Smooth muscle cell (in vitro differentiated cells): ENCODE results near the gene NKX3-2. TPM values are rescaled to one million over a fixed set of nuclear protein-coding genes. Genes with fewer than 3 reads are reported as not detected.

ENCODE experiments used
- DNase-seq: peaks from one replicate; lab custom pipeline; 2025; ENCODE audit not compliant: unreplicated experiment; lab: John Stamatoyannopoulos, UW
- H2AFZ ChIP-seq: fragments of 200-600 bp; sonication (generic); 2 replicates; pipeline ENCODE4 v1.6.0; 2016; ENCODE audit warnings: antibody characterized with exemption, low read depth, mild to moderate bottlenecking
- H3F3A ChIP-seq: fragments of 200-600 bp; sonication (generic); 2 replicates; pipeline ENCODE4 v1.6.0; 2017; ENCODE audit warnings: antibody characterized with exemption, low read depth
- H3K27ac ChIP-seq: fragments of 200-600 bp; sonication (generic); 2 replicates; pipeline ENCODE4 v1.5.1; 2016; ENCODE audit warnings: low read depth, mild to moderate bottlenecking
- H3K27me3 ChIP-seq: fragments of 200-600 bp; sonication (generic); 2 replicates; pipeline ENCODE4 v1.6.1; 2016; ENCODE audit warnings: low read depth, mild to moderate bottlenecking
- H3K36me3 ChIP-seq: fragments of 200-600 bp; sonication (generic); 2 replicates; pipeline ENCODE4 v1.5.1; 2016; ENCODE audit warnings: low read depth
- H3K4me1 ChIP-seq: fragments of 200-600 bp; sonication (generic); 2 replicates; pipeline ENCODE4 v1.5.1; 2016; ENCODE audit warnings: low read depth
- H3K4me2 ChIP-seq: fragments of 200-600 bp; sonication (generic); 2 replicates; pipeline ENCODE4 v1.6.0; 2016; ENCODE audit warnings: mild to moderate bottlenecking
- H3K4me3 ChIP-seq: fragments of 200-600 bp; sonication (generic); 2 replicates; pipeline ENCODE4 v1.5.1; 2016; ENCODE audit warnings: mild to moderate bottlenecking
- H3K79me2 ChIP-seq: fragments of 200-600 bp; sonication (generic); 2 replicates; pipeline ENCODE4 v1.6.0; 2016; ENCODE audit warnings: low read depth, mild to moderate bottlenecking
- H3K9ac ChIP-seq: fragments of 200-600 bp; sonication (generic); 2 replicates; pipeline ENCODE4 v1.6.0; 2016; ENCODE audit warnings: low read depth
- H3K9me3 ChIP-seq: fragments of 200-600 bp; sonication (generic); replicated peaks from 2 replicates; pipeline ENCODE4 v1.5.1; 2016; ENCODE audit warnings: low read depth
- H4K20me1 ChIP-seq: fragments of 200-600 bp; sonication (generic); 2 replicates; pipeline ENCODE4 v1.6.0; 2016; ENCODE audit warnings: low read depth
- CTCF ChIP-seq: fragments of 200-600 bp; sonication (generic); IDR thresholded peaks from 2 replicates; pipeline ENCODE4 v1.5.1; 2017; ENCODE audit warnings: borderline replicate concordance, mild to moderate bottlenecking, antibody characterized with exemption; ENCODE audit not compliant: insufficient read depth, poor library complexity, severe bottlenecking
- WGBS: methylation state at CpG from one replicate; pipeline ENCODE4 v1.1.7; 2016; ENCODE audit warnings: low lambda C conversion rate; 5-methylcytosine and 5-hydroxymethylcytosine counted together
- polyA plus RNA-seq: library from polyadenylated mRNA; unstranded; fragments of >200 nt; fragmentation: Nextera tagmentation; extraction: Ambion mirVana; gene quantifications from 2 replicates; pipeline ENCODE4 v1.2.1, GENCODE V29; 2016
- total RNA-seq: library from RNA; depleted of rRNA; stranded (reverse); fragments of >200 nt; gene quantifications from 2 replicates; pipeline ENCODE4 v1.2.3, GENCODE V29; 2014

Gene NKX3-2
- total and polyA plus RNA-seq, 2 experiments from 2014 or later, result 3.6 to 6.7 TPM

GRCh38 chr4:13537832-13538177 is 6.5 kb downstream of the NKX3-2 start:
- Histone ChIP-seq H3K4me2 (no peak overlapping the region), H3K79me2 (no peaks in the 10 kb centered on the region), H4K20me1 (peaks cover 13% of the 10 kb centered on the region), H3K9me3 (no peaks in the 10 kb centered on the region), H2AFZ (no peak overlapping the region), H3K4me3 (no peak overlapping the region), H3K36me3 (no peaks in the 10 kb centered on the region), H3F3A (no peaks in the 10 kb centered on the region), H3K9ac (no peak overlapping the region), H3K27ac (no peak overlapping the region), H3K4me1 (peaks cover 27% of the 10 kb centered on the region), H3K27me3 (peaks cover 100% of the 10 kb centered on the region)
- TF ChIP-seq CTCF, result no peak
- DNase-seq, result no peak
- WGBS, result 26% methylated on average over 10 of the region's 10 CpGs

GRCh38 chr4:13537011-13537831 is 7.1 kb downstream of the NKX3-2 start:
- WGBS, result 21% methylated on average over 34 of the region's 34 CpGs
- Histone ChIP-seq H3K4me2 (no peak overlapping the region), H3K9ac (no peak overlapping the region), H3K4me3 (no peak overlapping the region), H3K27ac (no peak overlapping the region), H2AFZ (no peak overlapping the region), H4K20me1 (peaks cover 13% of the 10 kb centered on the region), H3K9me3 (no peaks in the 10 kb centered on the region), H3K27me3 (peaks cover 100% of the 10 kb centered on the region), H3K36me3 (no peaks in the 10 kb centered on the region), H3F3A (no peaks in the 10 kb centered on the region), H3K4me1 (peaks cover 26% of the 10 kb centered on the region), H3K79me2 (no peaks in the 10 kb centered on the region)
- TF ChIP-seq CTCF, result no peak
- no peak for DNase-seq

DNA sequence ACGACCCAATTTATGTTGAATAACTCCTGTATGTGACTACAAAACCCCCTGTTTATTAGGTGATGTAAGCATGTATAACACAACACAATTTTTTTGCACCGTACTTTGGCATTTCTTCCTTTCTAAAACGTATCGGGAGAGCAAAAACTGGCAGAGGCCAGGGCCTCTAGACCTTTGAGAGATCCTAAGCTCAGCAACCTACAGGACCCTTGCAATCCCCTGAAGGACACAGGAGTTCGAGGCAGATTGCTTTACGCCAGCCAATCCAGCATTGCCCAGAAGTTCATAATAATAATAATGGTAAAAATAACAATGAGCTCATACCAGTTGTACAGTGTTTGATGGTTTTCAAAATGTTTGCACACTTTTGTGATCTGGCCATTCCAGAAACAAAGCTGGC is 7.7 kb downstream of the NKX3-2 start:
- TF ChIP-seq CTCF, result no peak
- H3K27ac ChIP-seq, result no peak overlapping the region
- H3K9ac ChIP-seq, result no peak overlapping the region
- no peaks in the 10 kb centered on the region for H3K36me3 ChIP-seq
- DNase-seq, result no peak
- peaks cover 100% of the 10 kb centered on the region for H3K27me3 ChIP-seq
- no peak overlapping the region for H3K4me2 ChIP-seq
- H4K20me1 ChIP-seq, result peaks cover 9% of the 10 kb centered on the region
- H3K4me1 ChIP-seq, result peaks cover 25% of the 10 kb centered on the region
- WGBS, result 44% methylated on average over 6 of the region's 6 CpGs
- no peaks in the 10 kb centered on the region for H3K79me2 ChIP-seq
- no peaks in the 10 kb centered on the region for H3F3A ChIP-seq
- H3K4me3 ChIP-seq, result no peak overlapping the region
- no peak overlapping the region for H2AFZ ChIP-seq
- H3K9me3 ChIP-seq, result no peaks in the 10 kb centered on the region
